Camera-type eye (tissue), 1 donor: ENCODE measurements around the gene ATF5. TPM values are rescaled to one million over a fixed set of nuclear protein-coding genes. Genes with fewer than 3 reads are reported as not detected.

ENCODE experiments used
- total RNA-seq: library from RNA; depleted of rRNA; stranded (reverse); fragments of >200 nt; gene quantifications from one replicate; pipeline ENCODE4 v1.2.3, GENCODE V29; 2014

The ATF5 gene
- total RNA-seq = 4.0 TPM

GRCh38 chr19:49929121-49929610 is at the start of gene ATF5, which contains the start of gene NUP62:
TSS of gene ATF5 (plus strand) at chr19:49929205. CDS start at chr19:49930851, 1,646 bp downstream.
TSS of gene NUP62 (minus strand) at chr19:49929504. CDS start at chr19:49909807, 19,697 bp downstream.

GRCh38 chr19:49896863-49897621 is 32.0 kb upstream of the ATF5 start, which contains the start of gene IL4I1:
TSS of gene IL4I1 (minus strand) at chr19:49896887. CDS start at chr19:49896160, 727 bp downstream.

GRCh38 chr19:49960980-49961379 is 32.0 kb downstream of the ATF5 start, which contains the start of gene SIGLEC11:
TSS of gene SIGLEC11 (minus strand) at chr19:49961172. CDS start at chr19:49961081, 91 bp downstream.

Other genes starting within 250 kb of the ATF5 start
- gene ADM5, start 239.6 kb upstream of the ATF5 start, total RNA-seq = 0.77 TPM
- 40.4 TPM for gene CPT1C, start 238.1 kb upstream of the ATF5 start, total RNA-seq
- gene TSKS, start 165.9 kb upstream of the ATF5 start, total RNA-seq = 0.22 TPM
- gene AP2A1, start 162.2 kb upstream of the ATF5 start, total RNA-seq = 61.0 TPM
- gene FUZ, start 115.9 kb upstream of the ATF5 start, total RNA-seq = 38.7 TPM
- gene MED25, start 110.9 kb upstream of the ATF5 start, total RNA-seq = 44.2 TPM
- 126 TPM for gene PTOV1, start 78.0 kb upstream of the ATF5 start, total RNA-seq
- gene PNKP, start 61.6 kb upstream of the ATF5 start, total RNA-seq = 49.9 TPM
- gene AKT1S1, start 51.9 kb upstream of the ATF5 start, total RNA-seq = 7.8 TPM
- gene TBC1D17, start 51.5 kb upstream of the ATF5 start, total RNA-seq = 24.8 TPM
- gene IL4I1, start 32.3 kb upstream of the ATF5 start, total RNA-seq = 0.27 TPM
- gene NUP62, start 299 bp downstream of the ATF5 start, total RNA-seq = 53.2 TPM
- 1.3 TPM for gene SIGLEC11, start 32.0 kb downstream of the ATF5 start, total RNA-seq
- gene VRK3, start 96.2 kb downstream of the ATF5 start, total RNA-seq = 43.3 TPM
- 18.7 TPM for gene ZNF473, start 96.8 kb downstream of the ATF5 start, total RNA-seq
- gene IZUMO2, start 234.1 kb downstream of the ATF5 start, total RNA-seq = not detected